HL-60/S4 treated with retinoic acid at 250 ng/mL for 4 days and 3 days (cell line): ENCODE results near the gene MAP4K5.

Experiments
- in situ Hi-C: fragments of 300-500 bp; cut with MboI; formaldehyde crosslinking; loops from 2 replicates; pipeline ENCODE4 v1.7.0; 2022; ENCODE audit warnings: low sequenced_read_pairs

Gene MAP4K5

GRCh38 chr14:50375760-50376159 lies 156.6 kb downstream of the MAP4K5 start:
- in situ Hi-C loops = no loop called here

GRCh38 chr14:50373959-50374358 lies 158.4 kb downstream of the MAP4K5 start:
- in situ Hi-C loops = no loop called here

DNA sequence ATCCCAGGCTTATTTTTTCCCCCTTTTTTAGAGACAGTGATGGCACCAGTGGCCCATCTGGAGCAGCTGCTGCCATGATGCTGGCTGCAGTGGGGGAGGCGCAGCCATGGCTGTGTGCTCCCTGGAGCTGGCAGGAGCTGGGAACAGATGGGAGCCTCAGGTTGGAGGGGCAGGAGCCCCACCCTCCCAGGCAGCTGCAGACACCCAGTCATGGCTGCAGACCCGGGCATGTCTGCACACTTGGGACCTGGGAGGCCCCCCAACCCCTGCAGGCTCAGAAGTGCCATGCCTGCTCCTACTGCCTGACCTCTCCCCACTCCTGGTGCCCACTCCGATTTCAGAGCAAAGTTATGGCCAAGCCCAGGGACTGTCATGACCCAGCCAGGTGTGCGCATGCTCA lies 160.8 kb downstream of the MAP4K5 start:
- in situ Hi-C loops = no loop called here
